PC-3 (cell line): ENCODE data around the gene PCYT1B.

Experiments
- CTCF ChIP-seq: fragments of 300-600 bp; sonication (generic); conservative IDR thresholded peaks from 2 replicates; pipeline ENCODE4 v1.5.1; 2017; ENCODE audit warnings: antibody characterized with exemption, low read depth, mild to moderate bottlenecking, low read length
- EZH2 ChIP-seq: fragments of 300-600 bp; sonication (generic); IDR thresholded peaks from one replicate; pipeline ENCODE4 v1.6.1; 2017; ENCODE audit warnings: antibody characterized with exemption, mild to moderate bottlenecking, low read length; ENCODE audit not compliant: unreplicated experiment
- EZH2phosphoT487 ChIP-seq: fragments of 300-600 bp; sonication (generic); IDR thresholded peaks from 2 replicates; pipeline ENCODE4 v1.6.1; 2018; ENCODE audit warnings: mild to moderate bottlenecking, antibody characterized with exemption, low read length, borderline replicate concordance

GRCh38 chrX:24659646-24660045 is 12.5 kb upstream of the PCYT1B start:
- no peak for TF ChIP-seq CTCF
- no peak for TF ChIP-seq EZH2
- TF ChIP-seq EZH2phosphoT487 = no peak
